ENCODE measurements around the gene ZNF518A. TPM values are rescaled to one million over a fixed set of nuclear protein-coding genes. Genes with fewer than 3 reads are reported as not detected.

The ZNF518A gene
- total and polyA plus RNA-seq, 9 of the 15 experiments (the other 6 are each of a cell fraction or from before 2014, with no cell fraction given) = 6.3 to 30.0 (median 17.4) TPM

- TF ChIP-seq CUX1 (CRISPR knock-in tag; IDR thresholded peaks at IDR 0.05) = no peak
- no peak for TF ChIP-seq ZNF696 (CRISPR knock-in tag; conservative IDR thresholded peaks at IDR 0.05)
- peak; percentile 91 for TF ChIP-seq ZNF407 (IDR thresholded peaks at IDR 0.05; ENCODE audit: low read depth)
- peak; percentile 39 for TF ChIP-seq SMAD1 (IDR thresholded peaks at IDR 0.05; ENCODE audit: low read depth, low read length, partially characterized antibody)
- no peak for TF ChIP-seq ZMIZ1 (IDR thresholded peaks at IDR 0.05; ENCODE audit: low read depth in 2 of 2, low read length in 2 of 2)
- TF ChIP-seq IFI16 (CRISPR knock-in tag; IDR thresholded peaks at IDR 0.05) = no peak
- TF ChIP-seq ZEB2 (IDR thresholded peaks at IDR 0.05) = peak; percentile 34; the same call in 1 of the 2 replicates
Observed at GRCh38 chr10:96129387-96130325, at the start of gene ZNF518A (continued).
